Activated T-cell treated with anti-CD3 and anti-CD28 coated beads, Interleukin-2, amount 50 U/mL, for 48 hours (primary cell): ENCODE results near the gene GDPD1.
"Not testable (repeated sequence)": the region's sequence is repeated elsewhere in the genome, so short reads cannot be mapped to it uniquely, and the experiment has no call there.

Source experiments
- DNase-seq, 2 experiments: peaks; one replicate each; pipeline ENCODE4 v3.0.0-alpha.2; 2020

The GDPD1 gene

DNA sequence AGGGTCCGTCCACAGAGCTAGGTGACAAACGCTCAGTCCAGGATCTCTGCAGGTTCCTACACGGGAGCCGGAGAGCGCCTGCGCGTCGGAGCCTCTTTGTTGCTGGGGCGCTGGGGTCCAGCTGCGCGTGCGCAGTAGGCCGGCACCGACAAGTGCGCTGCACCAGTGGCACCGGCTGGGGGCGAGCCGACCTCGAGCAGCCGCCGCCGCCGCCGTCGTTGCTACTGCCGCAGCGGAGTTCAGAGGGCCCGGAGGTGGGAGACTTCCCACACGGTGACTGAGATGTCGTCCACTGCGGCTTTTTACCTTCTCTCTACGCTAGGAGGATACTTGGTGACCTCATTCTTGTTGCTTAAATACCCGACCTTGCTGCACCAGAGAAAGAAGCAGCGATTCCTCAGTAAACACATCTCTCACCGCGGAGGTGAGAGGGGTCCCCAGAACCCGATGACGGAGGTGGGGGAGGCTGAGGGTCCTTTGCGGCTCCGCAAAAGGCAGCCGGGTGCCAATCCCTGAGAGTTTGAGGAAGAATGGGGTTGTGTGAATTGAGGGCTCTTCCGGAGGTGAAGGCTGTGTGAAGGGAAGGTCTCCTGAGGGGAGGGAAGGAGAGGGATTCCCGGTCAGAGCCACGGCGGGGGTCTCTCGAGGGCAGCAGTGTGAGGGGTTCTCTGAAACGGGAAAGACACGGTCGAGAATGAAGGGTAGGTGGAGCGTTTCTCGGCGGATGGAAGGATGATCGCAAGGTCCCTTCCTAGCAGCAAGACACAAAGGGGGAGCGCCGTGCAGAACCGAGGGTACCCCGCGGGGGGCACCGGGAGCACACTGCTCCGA lies at the start of gene GDPD1:
TSS of gene GDPD1 (plus strand) at position 184 of the 831 bp plus-strand sequence. CDS start at position 283, 99 bp downstream.
- peak; percentile 94 to 98 for DNase-seq

- DNase-seq = no peak
These were observed 47.8 kb upstream of the GDPD1 start for GRCh38 chr17:59172436-59173004.

DNA sequence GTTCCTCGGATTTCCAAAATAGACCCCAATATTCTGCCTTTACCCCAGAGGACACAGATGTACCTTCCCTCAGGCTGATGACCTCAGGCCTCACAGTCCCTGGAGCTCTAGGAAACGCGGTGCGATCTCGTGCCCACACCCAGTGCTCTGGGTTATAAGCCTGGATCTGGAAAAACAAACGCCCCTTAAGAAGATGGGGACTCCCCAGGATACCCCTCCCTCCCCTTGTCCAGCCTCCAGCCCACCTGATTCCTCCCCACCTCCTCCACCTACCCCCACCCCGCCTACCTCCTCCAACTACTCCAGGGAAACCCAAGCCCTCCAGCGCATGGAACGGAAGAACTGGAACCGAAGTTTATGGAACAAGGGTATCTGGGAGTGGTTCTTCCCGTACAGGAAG lies 45.6 kb upstream of the GDPD1 start:
- DNase-seq = no peak

GRCh38 chr17:59175076-59175475 lies 45.2 kb upstream of the GDPD1 start:
- DNase-seq = no peak

DNA sequence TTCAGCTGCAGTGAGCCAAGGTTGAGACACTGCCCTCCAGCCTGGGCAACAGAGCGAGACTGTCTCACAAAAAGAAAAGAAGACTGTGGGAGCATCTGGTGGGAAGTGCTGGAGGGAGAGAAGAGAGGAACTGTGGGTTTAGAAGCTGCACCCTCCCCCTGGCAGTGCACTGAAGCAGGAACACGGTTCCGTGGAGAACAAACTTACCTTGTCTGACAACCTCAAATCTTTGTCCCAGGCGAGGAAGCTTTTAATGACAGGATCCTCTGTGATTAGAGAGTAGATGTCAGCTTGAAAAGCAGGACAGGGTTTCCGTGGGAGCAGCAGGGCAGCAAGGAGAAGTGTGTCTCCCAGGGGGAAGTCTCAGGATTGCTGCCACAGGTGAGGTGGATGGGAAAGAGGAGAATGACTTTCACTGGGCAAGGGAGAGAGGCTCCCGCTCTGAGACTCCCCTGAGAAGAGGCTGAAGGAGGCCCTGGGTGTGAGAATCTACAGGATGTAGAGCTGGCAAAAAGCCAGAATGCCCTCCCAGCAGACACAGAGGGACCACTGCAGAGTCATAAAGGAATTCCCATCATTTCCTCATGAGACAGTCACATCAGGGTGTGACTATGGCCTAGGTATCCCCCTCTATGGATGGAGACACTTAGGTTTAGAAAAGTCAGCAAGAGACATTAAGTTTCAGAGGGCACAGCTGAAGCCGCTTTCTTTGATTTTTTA lies 41.9 kb upstream of the GDPD1 start:
- DNase-seq = no peak

- DNase-seq = not testable (repeated sequence)
These were observed 40.7 kb upstream of the GDPD1 start for GRCh38 chr17:59179601-59180000.

GRCh38 chr17:59180626-59181025 lies 39.7 kb upstream of the GDPD1 start:
- no peak for DNase-seq

- no peak for DNase-seq
These were observed 38.8 kb upstream of the GDPD1 start for GRCh38 chr17:59181481-59181880.

DNA sequence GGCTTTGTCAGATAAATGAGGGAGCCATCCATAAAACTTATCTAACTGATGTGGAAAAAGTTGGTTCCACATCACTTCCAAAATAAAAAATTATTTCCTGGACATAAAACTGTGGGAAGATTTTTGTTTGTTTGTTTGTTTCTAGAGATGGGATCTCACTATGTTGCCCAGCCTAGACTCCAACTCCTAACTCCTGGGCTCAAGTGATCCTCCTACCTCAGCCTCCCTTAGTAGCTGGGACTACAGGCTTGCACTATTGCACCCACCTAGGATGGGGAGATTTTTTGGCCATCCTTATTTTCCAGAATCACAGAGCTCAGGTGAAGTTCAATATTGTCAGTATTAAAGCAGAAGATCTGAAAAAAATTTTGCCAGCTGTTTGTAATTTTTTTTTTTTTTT lies 34.3 kb upstream of the GDPD1 start:
- no peak for DNase-seq

DNA sequence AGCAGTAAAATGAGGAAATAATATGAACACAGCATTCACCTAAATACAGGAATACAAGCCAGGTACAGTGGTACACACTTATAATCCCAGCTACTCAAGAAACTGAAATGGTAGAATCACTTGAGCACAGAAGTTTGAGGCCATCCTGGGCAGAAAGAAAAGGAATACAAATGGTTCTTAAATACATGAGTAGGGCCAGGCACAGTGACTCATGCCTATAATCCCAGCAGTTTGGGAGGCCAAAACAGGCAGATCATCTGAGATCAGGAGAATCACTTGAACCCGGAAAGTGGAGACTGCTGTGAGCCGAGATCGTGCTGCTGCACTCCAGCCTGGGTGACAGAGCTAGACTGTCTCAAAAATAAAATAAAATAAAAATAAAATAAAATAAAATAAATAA lies 33.5 kb upstream of the GDPD1 start:
- DNase-seq = no peak

GRCh38 chr17:59190806-59191205 lies 29.5 kb upstream of the GDPD1 start:
- DNase-seq = no peak

- no peak for DNase-seq
These were observed 26.9 kb upstream of the GDPD1 start for GRCh38 chr17:59193336-59193862.

DNA sequence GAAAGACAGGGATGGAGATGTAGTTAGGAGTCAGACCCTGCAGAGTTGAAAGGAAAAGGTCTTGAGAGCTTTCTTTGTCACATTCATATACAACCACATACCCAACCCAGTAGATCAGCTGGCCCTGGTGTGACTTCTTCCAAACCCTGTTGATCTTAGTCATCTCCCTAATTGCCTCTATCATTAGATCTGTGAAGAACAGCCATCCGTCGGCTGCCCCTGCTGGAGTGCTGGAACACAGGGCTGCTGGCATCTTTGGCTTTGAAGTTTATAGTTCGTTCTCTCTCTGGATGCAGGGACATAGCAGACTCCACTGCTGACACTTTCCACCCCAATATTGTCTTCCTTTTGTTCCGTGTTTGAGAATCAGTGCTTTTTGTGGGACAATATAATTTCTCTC lies 20.9 kb upstream of the GDPD1 start:
- no peak for DNase-seq

- no peak for DNase-seq
These were observed 18.0 kb upstream of the GDPD1 start for GRCh38 chr17:59202320-59202719.

DNA sequence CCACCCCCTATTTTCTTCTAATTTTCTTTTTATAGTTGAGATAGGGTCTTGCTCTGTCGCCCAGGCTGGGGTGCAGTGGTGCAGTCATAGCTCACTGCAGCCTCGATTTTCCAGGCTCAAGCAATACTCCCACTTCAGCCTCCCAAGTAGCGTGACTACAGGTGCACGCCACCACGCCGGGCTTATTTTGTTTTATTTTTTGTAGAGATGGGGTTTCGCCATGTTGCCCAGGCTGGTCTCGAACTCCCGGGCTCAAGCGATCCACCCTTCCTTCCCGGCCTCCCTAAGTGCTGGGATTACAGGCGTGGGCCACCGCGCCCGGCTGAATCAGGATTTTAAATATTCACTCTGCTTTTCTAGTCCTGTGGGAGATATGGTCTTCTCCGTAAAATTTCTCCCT lies 941 bp upstream of the GDPD1 start:
- DNase-seq = no peak

GRCh38 chr17:59219992-59220327 lies 351 bp upstream of the GDPD1 start:
- DNase-seq = no peak

- no peak for DNase-seq
These were observed 992 bp downstream of the GDPD1 start for GRCh38 chr17:59221159-59221847.

DNA sequence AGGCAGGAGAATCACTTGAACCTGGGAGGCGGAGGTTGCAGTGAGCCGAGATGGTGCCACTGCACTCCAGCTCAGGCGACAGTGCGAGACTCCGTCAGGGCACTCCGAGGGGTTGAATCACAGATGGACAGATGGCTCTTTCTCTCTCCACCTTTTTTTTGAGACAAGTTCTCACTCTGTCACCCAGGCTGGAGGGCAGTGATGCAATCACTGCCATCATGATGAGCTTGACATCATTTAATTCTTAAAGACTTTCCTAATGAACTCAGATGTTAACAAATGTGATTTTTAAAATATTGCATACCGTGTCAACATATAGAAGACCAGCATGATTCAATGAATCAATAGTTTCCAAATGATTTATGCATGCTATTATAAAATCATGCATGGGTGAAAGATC lies 3.5 kb downstream of the GDPD1 start:
- DNase-seq = no peak

- DNase-seq = not testable (repeated sequence)
These were observed 8.3 kb downstream of the GDPD1 start for GRCh38 chr17:59228588-59228987.

DNA sequence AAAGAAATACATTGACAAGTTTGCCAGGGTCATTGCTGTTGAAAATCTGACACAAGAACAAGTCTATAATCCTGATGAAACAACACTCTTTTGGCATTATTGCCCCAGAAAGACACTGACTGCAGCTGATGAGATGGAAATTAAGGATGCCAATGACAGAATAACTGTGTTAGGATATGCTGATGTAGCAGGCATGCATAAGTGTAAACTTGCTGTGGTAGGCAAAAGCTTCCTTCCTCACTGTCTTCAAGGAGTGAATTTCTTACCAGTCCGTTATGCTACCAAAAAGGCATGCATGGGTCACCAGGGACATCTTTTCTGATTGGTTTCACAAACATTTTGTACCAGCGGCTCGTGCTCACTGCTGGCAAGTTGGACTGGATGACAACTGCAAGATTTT lies 10.5 kb downstream of the GDPD1 start:
- DNase-seq = no peak

GRCh38 chr17:59234631-59235030 lies 14.3 kb downstream of the GDPD1 start:
- DNase-seq = no peak

- DNase-seq = no peak
These were observed 18.6 kb downstream of the GDPD1 start for GRCh38 chr17:59238906-59239305.

- no peak for DNase-seq
These were observed 23.8 kb downstream of the GDPD1 start for GRCh38 chr17:59244081-59244480.
